Activated CD4-positive, alpha-beta memory T cell treated with anti-CD3 and anti-CD28 coated beads for 36 hours (primary cell): ENCODE results near the gene LITAF. TPM values are rescaled to one million over a fixed set of nuclear protein-coding genes. Genes with fewer than 3 reads are reported as not detected.

Source experiments
- CTCF ChIA-PET: fragments of 350-600 bp; sonication (Branson Sonifier 250); formaldehyde crosslinking; loops from one replicate; lab custom pipeline; 2021; ENCODE audit warnings: antibody characterized with exemption, inconsistent platforms; lab: Charles Lee
- POLR2A ChIA-PET: fragments of 350-600 bp; sonication (Branson Sonifier 250); formaldehyde crosslinking; loops from one replicate; lab custom pipeline; 2021; ENCODE audit warnings: antibody characterized with exemption; lab: Charles Lee
- DNase-seq: peaks from one replicate; pipeline ENCODE4 v3.0.0-alpha.2; 2020
- H3K27ac Mint-ChIP-seq: one replicate; pipeline ENCODE4 v1.8.0; 2021; ENCODE audit warnings: mixed read lengths
- H3K27me3 Mint-ChIP-seq: one replicate; pipeline ENCODE4 v1.8.0; 2021; ENCODE audit warnings: mixed read lengths
- H3K36me3 Mint-ChIP-seq: one replicate; pipeline ENCODE4 v1.8.0; 2021; ENCODE audit warnings: mixed read lengths
- H3K4me1 Mint-ChIP-seq: one replicate; pipeline ENCODE4 v1.8.0; 2021; ENCODE audit warnings: low read depth, mixed read lengths
- H3K4me3 Mint-ChIP-seq: one replicate; pipeline ENCODE4 v1.8.0; 2021; ENCODE audit warnings: mild to moderate bottlenecking, mixed read lengths
- H3K9me3 Mint-ChIP-seq: one replicate; pipeline ENCODE4 v1.8.0; 2021; ENCODE audit warnings: mixed read lengths
- intact Hi-C: fragments of 100-400 bp; cut with micrococcal nuclease; formaldehyde crosslinking; loops from one replicate; pipeline ENCODE4 v1.15.1; 2023
- total RNA-seq, 2 experiments: library from RNA; stranded (reverse); gene quantifications; one replicate each; pipeline ENCODE4 v1.2.3, GENCODE V29; 2021

The LITAF gene
- total RNA-seq, 2 experiments from 2014 or later = 130 to 134 TPM

- Mint-ChIP-seq H3K27me3 (no peaks in the 10 kb centered on the region), H3K9me3 (no peaks in the 10 kb centered on the region), H3K4me1 (peaks cover 53% of the 10 kb centered on the region), H3K4me3 (no peak overlapping the region), H3K27ac (peak overlapping the region; percentile 77), H3K36me3 (peaks cover 38% of the 10 kb centered on the region)
- ChIA-PET CTCF (no interaction called here), POLR2A (no interaction called here)
- no peak for DNase-seq
- intact Hi-C loops = no loop called here
These were observed 29.6 kb downstream of the LITAF start for GRCh38 chr16:11556945-11557720.

- H3K27ac Mint-ChIP-seq = no peak overlapping the region
- peaks cover 45% of the 10 kb centered on the region for H3K4me1 Mint-ChIP-seq
- H3K4me3 Mint-ChIP-seq = no peak overlapping the region
- POLR2A ChIA-PET = no interaction called here
- CTCF ChIA-PET = interaction anchor here (0.9 to 1.9 kb wide), 2 partner anchors 25 to 85 kb away, joined by 4 to 11 read pairs; no protein-coding TSS in a partner anchor
- intact Hi-C loops = no loop called here
- DNase-seq = no peak
- peaks cover 39% of the 10 kb centered on the region for H3K36me3 Mint-ChIP-seq
- H3K27me3 Mint-ChIP-seq = no peaks in the 10 kb centered on the region
- H3K9me3 Mint-ChIP-seq = no peaks in the 10 kb centered on the region
These were observed 30.4 kb downstream of the LITAF start for GRCh38 chr16:11556214-11556819.

GRCh38 chr16:11554053-11554452, 32.7 kb downstream of the LITAF start:
- H3K27ac Mint-ChIP-seq = no peak overlapping the region
- H3K4me1 Mint-ChIP-seq = peaks cover 31% of the 10 kb centered on the region
- ChIA-PET CTCF (interaction anchor here (0.6 kb wide), 1 partner anchor 1187 kb away, joined by 3 read pairs; no protein-coding TSS in a partner anchor), POLR2A (no interaction called here)
- peaks cover 56% of the 10 kb centered on the region for H3K36me3 Mint-ChIP-seq
- H3K4me3 Mint-ChIP-seq = no peak overlapping the region
- no peak for DNase-seq
- H3K27me3 Mint-ChIP-seq = no peaks in the 10 kb centered on the region
- H3K9me3 Mint-ChIP-seq = no peaks in the 10 kb centered on the region
- intact Hi-C loops = no loop called here

- Mint-ChIP-seq H3K9me3 (no peaks in the 10 kb centered on the region), H3K4me1 (peaks cover 24% of the 10 kb centered on the region), H3K4me3 (no peak overlapping the region), H3K27ac (no peak overlapping the region), H3K36me3 (peaks cover 59% of the 10 kb centered on the region), H3K27me3 (no peaks in the 10 kb centered on the region)
- DNase-seq = no peak
- CTCF ChIA-PET = interaction anchor here (1.0 kb wide), 1 partner anchor 21 kb away, joined by 3 read pairs; no protein-coding TSS in a partner anchor
- intact Hi-C loops = no loop called here
- POLR2A ChIA-PET = no interaction called here
These were observed 33.3 kb downstream of the LITAF start for GRCh38 chr16:11553371-11553770.

GRCh38 chr16:11552440-11552839, 34.3 kb downstream of the LITAF start:
- POLR2A ChIA-PET = no interaction called here
- no peaks in the 10 kb centered on the region for H3K9me3 Mint-ChIP-seq
- no peak for DNase-seq
- H3K27me3 Mint-ChIP-seq = no peaks in the 10 kb centered on the region
- no peak overlapping the region for H3K27ac Mint-ChIP-seq
- H3K36me3 Mint-ChIP-seq = peaks cover 64% of the 10 kb centered on the region
- CTCF ChIA-PET = interaction anchor here (1.0 to 1.9 kb wide), 2 partner anchors 20 to 21 kb away, joined by 3 to 6 read pairs; no protein-coding TSS in a partner anchor
- intact Hi-C loops = no loop called here
- H3K4me1 Mint-ChIP-seq = peaks cover 17% of the 10 kb centered on the region
- no peak overlapping the region for H3K4me3 Mint-ChIP-seq

- Mint-ChIP-seq H3K4me3 (no peak overlapping the region), H3K4me1 (peaks cover 11% of the 10 kb centered on the region), H3K27me3 (no peaks in the 10 kb centered on the region), H3K27ac (no peak overlapping the region), H3K9me3 (no peaks in the 10 kb centered on the region), H3K36me3 (peaks cover 61% of the 10 kb centered on the region)
- intact Hi-C loops = no loop called here
- POLR2A ChIA-PET = no interaction called here
- CTCF ChIA-PET = interaction anchor here (0.6 to 1.9 kb wide), 3 partner anchors 20 to 178 kb away, joined by 3 to 6 read pairs (median 3); no protein-coding TSS in a partner anchor
- DNase-seq = no peak
These were observed 34.9 kb downstream of the LITAF start for GRCh38 chr16:11551842-11552241.

GRCh38 chr16:11550791-11551498, 35.8 kb downstream of the LITAF start:
- no peak for DNase-seq

GRCh38 chr16:11547118-11547916, 39.4 kb downstream of the LITAF start:
- no peak for DNase-seq

More at GRCh38 chr16:11550791-11551498, 35.8 kb downstream of the LITAF start:
- ChIA-PET POLR2A (no interaction called here), CTCF (interaction anchor here (0.6 to 1.9 kb wide), 3 partner anchors 19 to 177 kb away, joined by 3 to 6 read pairs (median 3); no protein-coding TSS in a partner anchor)
- intact Hi-C loops = no loop called here
- H3K9me3 Mint-ChIP-seq = no peaks in the 10 kb centered on the region
- H3K27me3 Mint-ChIP-seq = no peaks in the 10 kb centered on the region
- H3K4me1 Mint-ChIP-seq = peaks cover 4% of the 10 kb centered on the region
- peaks cover 52% of the 10 kb centered on the region for H3K36me3 Mint-ChIP-seq
- H3K4me3 Mint-ChIP-seq = no peak overlapping the region
- no peak overlapping the region for H3K27ac Mint-ChIP-seq

GRCh38 chr16:11546608-11547061, 40.1 kb downstream of the LITAF start:
- ChIA-PET CTCF (interaction anchor here (1.1 to 2.5 kb wide), 2 partner anchors 11 to 15 kb away, joined by 3 to 8 read pairs; no protein-coding TSS in a partner anchor), POLR2A (no interaction called here)
- no peaks in the 10 kb centered on the region for H3K9me3 Mint-ChIP-seq
- H3K36me3 Mint-ChIP-seq = peaks cover 31% of the 10 kb centered on the region
- H3K4me3 Mint-ChIP-seq = no peak overlapping the region
- no peak overlapping the region for H3K27ac Mint-ChIP-seq
- no peaks in the 10 kb centered on the region for H3K4me1 Mint-ChIP-seq
- intact Hi-C loops = loop anchor here (5.0 kb wide), 1 partner anchor 36 kb away; no protein-coding TSS in a partner anchor
- no peak for DNase-seq
- no peaks in the 10 kb centered on the region for H3K27me3 Mint-ChIP-seq

More at GRCh38 chr16:11547118-11547916, 39.4 kb downstream of the LITAF start:
- Mint-ChIP-seq H3K27ac (no peak overlapping the region), H3K27me3 (no peaks in the 10 kb centered on the region), H3K4me3 (no peak overlapping the region), H3K9me3 (no peaks in the 10 kb centered on the region), H3K4me1 (no peaks in the 10 kb centered on the region), H3K36me3 (peaks cover 34% of the 10 kb centered on the region)
- intact Hi-C loops = loop anchor here (5.0 kb wide), 1 partner anchor 35 kb away; no protein-coding TSS in a partner anchor
- ChIA-PET POLR2A (no interaction called here), CTCF (interaction anchor here (1.1 to 2.5 kb wide), 3 partner anchors 9 to 15 kb away, joined by 3 to 8 read pairs (median 4); no protein-coding TSS in a partner anchor)

GRCh38 chr16:11543661-11544393, 42.9 kb downstream of the LITAF start:
- Mint-ChIP-seq H3K4me1 (peaks cover 2% of the 10 kb centered on the region), H3K4me3 (no peak overlapping the region), H3K27me3 (no peaks in the 10 kb centered on the region), H3K9me3 (no peaks in the 10 kb centered on the region), H3K36me3 (peaks cover 12% of the 10 kb centered on the region), H3K27ac (no peak overlapping the region)
- ChIA-PET CTCF (interaction anchor here (0.6 kb wide), 1 partner anchor 39 kb away, joined by 3 read pairs; no protein-coding TSS in a partner anchor), POLR2A (no interaction called here)
- no peak for DNase-seq
- intact Hi-C loops = no loop called here
